PC-3 (cell line): ENCODE data around the gene SNTG2.

ENCODE experiments used
- CTCF ChIP-seq: fragments of 300-600 bp; sonication (generic); conservative IDR thresholded peaks from 2 replicates; pipeline ENCODE4 v1.5.1; 2017; ENCODE audit warnings: antibody characterized with exemption, low read depth, mild to moderate bottlenecking, low read length
- EZH2 ChIP-seq: fragments of 300-600 bp; sonication (generic); IDR thresholded peaks from one replicate; pipeline ENCODE4 v1.6.1; 2017; ENCODE audit warnings: antibody characterized with exemption, mild to moderate bottlenecking, low read length; ENCODE audit not compliant: unreplicated experiment
- EZH2phosphoT487 ChIP-seq: fragments of 300-600 bp; sonication (generic); IDR thresholded peaks from 2 replicates; pipeline ENCODE4 v1.6.1; 2018; ENCODE audit warnings: mild to moderate bottlenecking, antibody characterized with exemption, low read length, borderline replicate concordance

DNA sequence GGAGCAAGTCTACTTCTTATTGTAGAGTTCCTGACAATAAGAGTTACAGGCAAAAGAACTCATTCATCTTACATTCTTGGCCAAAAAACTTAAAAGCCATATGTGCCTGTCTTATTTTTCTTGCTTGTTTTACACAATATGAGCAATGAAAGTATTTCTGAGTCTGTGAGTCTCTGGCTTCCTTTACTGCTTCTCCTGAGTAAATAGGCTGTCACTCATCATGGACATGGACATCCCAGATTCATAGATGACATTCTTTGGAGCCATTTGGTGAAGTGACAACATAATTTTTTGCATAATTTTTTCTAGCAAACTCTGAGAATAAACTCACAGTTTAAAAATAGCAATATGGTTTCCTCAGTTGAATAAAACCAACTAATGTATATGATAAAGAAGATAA lies 179.3 kb downstream of the SNTG2 start:
- TF ChIP-seq CTCF (no peak), EZH2 (no peak), EZH2phosphoT487 (no peak)
